ENCODE data around the gene SPAM1. TPM values are rescaled to one million over a fixed set of nuclear protein-coding genes. Genes with fewer than 3 reads are reported as not detected.

Gene SPAM1
- total and polyA plus RNA-seq, 2 donors (not counting 1 experiment from before 2014, with no cell fraction given) = not detected

DNA sequence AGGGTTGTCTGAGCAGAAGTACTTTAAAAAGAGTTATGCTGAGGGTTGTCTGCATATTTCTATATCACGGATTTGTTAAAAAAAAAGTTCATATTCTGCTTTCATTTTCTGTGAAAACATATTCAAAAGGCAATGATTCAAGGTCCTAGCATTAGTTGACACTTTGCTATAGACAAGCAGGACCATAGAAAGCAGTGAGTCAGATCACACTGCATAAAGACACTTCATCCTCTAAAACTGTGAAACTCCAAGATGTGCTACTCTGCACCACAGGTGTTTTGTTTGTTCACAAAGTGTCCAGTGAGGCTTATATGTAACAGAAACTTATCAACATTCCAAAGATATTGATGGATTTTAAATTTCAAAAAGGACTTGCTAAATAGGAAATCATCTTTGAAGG lies 47.0 kb downstream of the SPAM1 start:
- Histone ChIP-seq H3K4me1 (ENCODE audit: control insufficient read depth, extremely low read depth, insufficient read depth, low read length) (no peaks in the 10 kb centered on the region), H2AFZ (ENCODE audit: low read length) (no peak overlapping the region), H3K9ac (ENCODE audit: insufficient read depth, low read length) (no peak overlapping the region), H3K27ac (ENCODE audit: insufficient read depth, low read length) (no peak overlapping the region), H3K27me3 (ENCODE audit: control insufficient read depth, insufficient read depth, low read length) (no peaks in the 10 kb centered on the region), H4K20me1 (ENCODE audit: control insufficient read depth, extremely low read depth, insufficient read depth, low read length) (no peaks in the 10 kb centered on the region), H3K4me2 (ENCODE audit: extremely low read depth, insufficient read depth, low read length) (no peak overlapping the region), H3K9me3 (ENCODE audit: control insufficient read depth, insufficient read depth, low read depth, low read length) (no peaks in the 10 kb centered on the region), H3K79me2 (ENCODE audit: control insufficient read depth, insufficient read depth, low read length) (no peaks in the 10 kb centered on the region), H3K4me3 (replicated peaks in 1 of 4; ENCODE audit: control extremely low read depth in 1 of 4, insufficient read depth in 1 of 4, low read depth in 3 of 4, low read length in 4 of 4) (no peak overlapping the region), H3K36me3 (ENCODE audit: control insufficient read depth, insufficient read depth, low read length) (no peaks in the 10 kb centered on the region)
- DNase-seq (ENCODE audit: low read depth in 2 of 2) = no peak
- TF ChIP-seq, protein P1, sequence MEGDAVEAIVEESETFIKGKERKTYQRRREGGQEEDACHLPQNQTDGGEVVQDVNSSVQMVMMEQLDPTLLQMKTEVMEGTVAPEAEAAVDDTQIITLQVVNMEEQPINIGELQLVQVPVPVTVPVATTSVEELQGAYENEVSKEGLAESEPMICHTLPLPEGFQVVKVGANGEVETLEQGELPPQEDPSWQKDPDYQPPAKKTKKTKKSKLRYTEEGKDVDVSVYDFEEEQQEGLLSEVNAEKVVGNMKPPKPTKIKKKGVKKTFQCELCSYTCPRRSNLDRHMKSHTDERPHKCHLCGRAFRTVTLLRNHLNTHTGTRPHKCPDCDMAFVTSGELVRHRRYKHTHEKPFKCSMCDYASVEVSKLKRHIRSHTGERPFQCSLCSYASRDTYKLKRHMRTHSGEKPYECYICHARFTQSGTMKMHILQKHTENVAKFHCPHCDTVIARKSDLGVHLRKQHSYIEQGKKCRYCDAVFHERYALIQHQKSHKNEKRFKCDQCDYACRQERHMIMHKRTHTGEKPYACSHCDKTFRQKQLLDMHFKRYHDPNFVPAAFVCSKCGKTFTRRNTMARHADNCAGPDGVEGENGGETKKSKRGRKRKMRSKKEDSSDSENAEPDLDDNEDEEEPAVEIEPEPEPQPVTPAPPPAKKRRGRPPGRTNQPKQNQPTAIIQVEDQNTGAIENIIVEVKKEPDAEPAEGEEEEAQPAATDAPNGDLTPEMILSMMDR (conservative IDR thresholded peaks at IDR 0.05 in 1 of 2, IDR thresholded peaks at IDR 0.05 in 1 of 2; ENCODE audit: low read depth in 1 of 2, low read length in 2 of 2) = no peak
- TF ChIP-seq EZH2 (IDR thresholded peaks at IDR 0.05; ENCODE audit: low read length, missing control alignments) = no peak

DNA sequence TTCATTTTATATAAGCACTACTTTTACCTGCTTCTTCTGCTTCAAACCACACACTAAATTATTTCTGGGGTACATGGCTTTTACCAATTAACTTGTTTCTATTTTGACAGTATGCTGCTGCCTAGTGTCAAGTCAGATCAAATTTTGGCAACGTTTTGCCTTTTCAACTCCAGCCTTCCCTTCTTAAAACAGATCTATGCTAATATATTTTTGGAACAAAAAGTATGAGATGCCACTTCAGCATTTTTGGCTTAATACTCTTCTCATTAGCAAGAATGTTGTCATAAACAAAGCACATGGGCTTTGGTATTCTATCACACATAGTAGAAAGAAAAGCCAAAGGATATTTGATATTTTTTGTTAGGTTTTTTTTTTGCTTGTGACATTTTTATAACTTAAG lies 47.8 kb downstream of the SPAM1 start:
- no peak overlapping the region for H3K27ac ChIP-seq (ENCODE audit: insufficient read depth, low read length)
- H3K36me3 ChIP-seq (ENCODE audit: control insufficient read depth, insufficient read depth, low read length) = no peaks in the 10 kb centered on the region
- no peak overlapping the region for H3K4me2 ChIP-seq (ENCODE audit: extremely low read depth, insufficient read depth, low read length)
- H3K9me3 ChIP-seq (ENCODE audit: control insufficient read depth, insufficient read depth, low read depth, low read length) = no peaks in the 10 kb centered on the region
- H3K4me3 ChIP-seq (replicated peaks in 1 of 4; ENCODE audit: control extremely low read depth in 1 of 4, insufficient read depth in 1 of 4, low read depth in 3 of 4, low read length in 4 of 4) = no peak overlapping the region
- H4K20me1 ChIP-seq (ENCODE audit: control insufficient read depth, extremely low read depth, insufficient read depth, low read length) = no peaks in the 10 kb centered on the region
- H3K4me1 ChIP-seq (ENCODE audit: control insufficient read depth, extremely low read depth, insufficient read depth, low read length) = no peaks in the 10 kb centered on the region
- H2AFZ ChIP-seq (ENCODE audit: low read length) = no peak overlapping the region
- no peaks in the 10 kb centered on the region for H3K27me3 ChIP-seq (ENCODE audit: control insufficient read depth, insufficient read depth, low read length)
- no peaks in the 10 kb centered on the region for H3K79me2 ChIP-seq (ENCODE audit: control insufficient read depth, insufficient read depth, low read length)
- no peak for TF ChIP-seq EZH2 (IDR thresholded peaks at IDR 0.05; ENCODE audit: low read length, missing control alignments)
- TF ChIP-seq, protein P1 (conservative IDR thresholded peaks at IDR 0.05 in 1 of 2, IDR thresholded peaks at IDR 0.05 in 1 of 2; ENCODE audit: low read depth in 1 of 2, low read length in 2 of 2) = no peak
- H3K9ac ChIP-seq (ENCODE audit: insufficient read depth, low read length) = no peak overlapping the region
- DNase-seq (ENCODE audit: low read depth in 2 of 2) = no peak

DNA sequence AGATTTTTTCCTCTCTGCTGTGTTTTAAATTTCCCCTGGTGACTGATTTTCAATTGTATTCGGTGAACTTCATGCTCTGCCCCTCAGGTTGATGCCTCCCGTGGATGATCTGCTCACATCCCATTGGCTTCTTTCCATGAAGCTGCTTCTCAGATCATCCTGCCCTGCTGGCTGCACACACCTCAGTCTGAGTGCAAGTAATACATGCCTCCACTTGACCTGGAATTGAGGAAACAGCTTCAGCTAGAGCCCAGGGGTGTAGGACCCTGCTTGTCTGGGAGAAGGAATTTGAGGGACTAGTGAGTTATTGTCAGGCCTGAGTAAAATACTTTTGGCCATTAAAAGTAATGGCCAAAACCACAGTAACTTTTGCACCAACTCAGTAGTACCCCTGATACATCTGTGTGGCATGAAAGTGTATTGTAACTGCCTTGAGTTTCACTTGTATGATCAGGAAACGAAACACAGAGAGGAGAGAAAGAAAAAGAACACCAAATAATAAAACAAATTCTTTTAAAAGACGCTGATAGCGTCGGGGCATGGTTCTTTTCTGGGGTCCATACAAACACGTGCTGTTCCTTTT lies 49.4 kb downstream of the SPAM1 start:
- DNase-seq (ENCODE audit: low read depth in 2 of 2) = no peak
- no peak overlapping the region for H2AFZ ChIP-seq (ENCODE audit: low read length)
- H3K4me3 ChIP-seq (replicated peaks in 1 of 4; ENCODE audit: control extremely low read depth in 1 of 4, insufficient read depth in 1 of 4, low read depth in 3 of 4, low read length in 4 of 4) = no peak overlapping the region
- no peaks in the 10 kb centered on the region for H3K4me1 ChIP-seq (ENCODE audit: control insufficient read depth, extremely low read depth, insufficient read depth, low read length)
- H3K4me2 ChIP-seq (ENCODE audit: extremely low read depth, insufficient read depth, low read length) = no peak overlapping the region
- no peak overlapping the region for H3K9ac ChIP-seq (ENCODE audit: insufficient read depth, low read length)
- no peak for TF ChIP-seq EZH2 (IDR thresholded peaks at IDR 0.05; ENCODE audit: low read length, missing control alignments)
- TF ChIP-seq, protein P1 (conservative IDR thresholded peaks at IDR 0.05 in 1 of 2, IDR thresholded peaks at IDR 0.05 in 1 of 2; ENCODE audit: low read depth in 1 of 2, low read length in 2 of 2) = no peak
- H3K27me3 ChIP-seq (ENCODE audit: control insufficient read depth, insufficient read depth, low read length) = no peaks in the 10 kb centered on the region
- H3K9me3 ChIP-seq (ENCODE audit: control insufficient read depth, insufficient read depth, low read depth, low read length) = no peaks in the 10 kb centered on the region
- no peaks in the 10 kb centered on the region for H4K20me1 ChIP-seq (ENCODE audit: control insufficient read depth, extremely low read depth, insufficient read depth, low read length)
- no peaks in the 10 kb centered on the region for H3K36me3 ChIP-seq (ENCODE audit: control insufficient read depth, insufficient read depth, low read length)
- H3K27ac ChIP-seq (ENCODE audit: insufficient read depth, low read length) = no peak overlapping the region
- no peaks in the 10 kb centered on the region for H3K79me2 ChIP-seq (ENCODE audit: control insufficient read depth, insufficient read depth, low read length)

All from fibroblast of lung (primary cell).